OCI-LY3 (cell line): ENCODE results near the gene SMYD1.

Experiments
- H2AFZ ChIP-seq: fragments of 200-600, 300-600 bp; shearing (Covaris generic); 2 replicates; pipeline ENCODE4 v1.6.0; 2014; ENCODE audit warnings: antibody characterized with exemption, low read depth, low read length
- H3K27ac ChIP-seq: fragments of 200-600, 300-600 bp; sonication (generic); 2 replicates; pipeline ENCODE4 v1.5.1; 2014; ENCODE audit warnings: mild to moderate bottlenecking, low read length, moderate library complexity, mixed read lengths
- H3K27me3 ChIP-seq: fragments of 200-600, 300-600 bp; sonication (generic); 2 replicates; pipeline ENCODE4 v1.6.1; 2014; ENCODE audit warnings: low read depth, low read length, mixed read lengths
- H3K36me3 ChIP-seq: fragments of 200-600, 300-600 bp; sonication (generic); replicated peaks from 2 replicates; pipeline ENCODE3; 2014; ENCODE audit warnings: low read depth, low read length, mixed read lengths
- H3K4me1 ChIP-seq: fragments of 300-600, 200-600 bp; sonication (generic); 2 replicates; pipeline ENCODE4 v1.6.1; 2014; ENCODE audit warnings: low read length, mixed read lengths
- H3K4me2 ChIP-seq: fragments of 200-600, 300-600 bp; sonication (generic); 2 replicates; pipeline ENCODE4 v1.6.1; 2014; ENCODE audit warnings: low read length, mixed read lengths
- H3K4me3 ChIP-seq: fragments of 300-600, 200-600 bp; sonication (generic); 2 replicates; pipeline ENCODE4 v1.5.1; 2014; ENCODE audit warnings: antibody characterized with exemption, mild to moderate bottlenecking, low read length, moderate library complexity
- H3K79me2 ChIP-seq: fragments of 300-600, 200-600 bp; shearing (Covaris generic); 2 replicates; pipeline ENCODE4 v1.6.1; 2014; ENCODE audit warnings: mild to moderate bottlenecking, low read length, mixed read lengths
- H3K9ac ChIP-seq: fragments of 300-600, 200-600 bp; shearing (Covaris generic); 2 replicates; pipeline ENCODE4 v1.6.0; 2014; ENCODE audit warnings: mild to moderate bottlenecking, low read length, moderate library complexity
- H3K9me3 ChIP-seq: fragments of 200-600, 300-600 bp; shearing (Covaris generic); 2 replicates; pipeline ENCODE4 v1.6.1; 2014; ENCODE audit warnings: low read length, mixed read lengths; ENCODE audit not compliant: insufficient read depth
- H4K20me1 ChIP-seq: fragments of 200-600, 300-600 bp; sonication (generic); 2 replicates; pipeline ENCODE4 v1.6.1; 2016; ENCODE audit warnings: low read length, mixed read lengths; ENCODE audit not compliant: insufficient read depth
- CTCF ChIP-seq: fragments of 200-600, 300-600 bp; sonication (generic); IDR thresholded peaks from 2 replicates; pipeline ENCODE4 v1.5.1; 2014; ENCODE audit warnings: antibody characterized with exemption, low read length, low read depth
- EZH2phosphoT487 ChIP-seq: fragments of 200-600 bp; shearing (Covaris generic); IDR thresholded peaks from 2 replicates; pipeline ENCODE4 v1.6.1; 2018; ENCODE audit warnings: antibody characterized with exemption, mixed run types, low read depth

Gene SMYD1

GRCh38 chr2:88048541-88048940 lies 19.1 kb upstream of the SMYD1 start:
- no peak for TF ChIP-seq EZH2phosphoT487
- H2AFZ ChIP-seq, result no peak overlapping the region
- H3K4me3 ChIP-seq, result no peak overlapping the region
- no peaks in the 10 kb centered on the region for H3K4me1 ChIP-seq
- no peaks in the 10 kb centered on the region for H4K20me1 ChIP-seq
- no peak overlapping the region for H3K27ac ChIP-seq
- no peak overlapping the region for H3K4me2 ChIP-seq
- no peaks in the 10 kb centered on the region for H3K27me3 ChIP-seq
- H3K9me3 ChIP-seq, result no peaks in the 10 kb centered on the region
- peaks cover 6% of the 10 kb centered on the region; the same call in 1 of the 2 replicates for H3K79me2 ChIP-seq
- peaks cover 17% of the 10 kb centered on the region for H3K36me3 ChIP-seq
- H3K9ac ChIP-seq, result no peak overlapping the region

DNA sequence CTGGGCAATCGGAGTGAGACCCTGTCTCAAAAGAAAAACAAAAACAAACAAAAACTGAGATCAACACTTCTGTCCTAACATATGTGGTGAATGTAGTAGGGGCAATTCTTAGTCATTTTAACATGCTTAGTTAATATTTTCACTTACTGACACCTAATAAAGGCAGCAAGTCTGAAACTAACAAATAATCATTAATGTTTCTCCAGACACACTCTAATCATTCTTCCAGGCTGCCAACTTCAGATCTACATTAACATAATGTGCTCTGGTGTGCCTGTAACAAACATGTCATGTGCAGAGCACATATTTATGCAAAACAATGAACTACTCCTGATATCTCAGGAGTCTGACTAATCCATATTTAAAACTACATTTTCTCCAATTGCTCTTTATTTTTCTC lies 18.0 kb upstream of the SMYD1 start:
- Histone ChIP-seq H3K27ac (no peak overlapping the region), H4K20me1 (no peaks in the 10 kb centered on the region), H3K4me3 (no peak overlapping the region), H3K4me1 (peaks cover 8% of the 10 kb centered on the region), H3K9me3 (no peaks in the 10 kb centered on the region), H3K9ac (no peak overlapping the region), H3K4me2 (no peak overlapping the region), H3K36me3 (peaks cover 19% of the 10 kb centered on the region), H2AFZ (no peak overlapping the region), H3K27me3 (no peaks in the 10 kb centered on the region), H3K79me2 (peaks cover 17% of the 10 kb centered on the region)
- no peak for TF ChIP-seq CTCF
- no peak for TF ChIP-seq EZH2phosphoT487

GRCh38 chr2:88051792-88052191 lies 15.8 kb upstream of the SMYD1 start:
- Histone ChIP-seq H3K27ac (no peak overlapping the region), H3K36me3 (peaks cover 19% of the 10 kb centered on the region), H3K9me3 (no peaks in the 10 kb centered on the region), H3K4me1 (peaks cover 18% of the 10 kb centered on the region), H3K27me3 (no peaks in the 10 kb centered on the region), H3K4me2 (no peak overlapping the region), H2AFZ (no peak overlapping the region), H3K4me3 (no peak overlapping the region), H3K79me2 (peaks cover 27% of the 10 kb centered on the region), H4K20me1 (no peaks in the 10 kb centered on the region), H3K9ac (no peak overlapping the region)
- TF ChIP-seq CTCF, result no peak
- TF ChIP-seq EZH2phosphoT487, result no peak

DNA sequence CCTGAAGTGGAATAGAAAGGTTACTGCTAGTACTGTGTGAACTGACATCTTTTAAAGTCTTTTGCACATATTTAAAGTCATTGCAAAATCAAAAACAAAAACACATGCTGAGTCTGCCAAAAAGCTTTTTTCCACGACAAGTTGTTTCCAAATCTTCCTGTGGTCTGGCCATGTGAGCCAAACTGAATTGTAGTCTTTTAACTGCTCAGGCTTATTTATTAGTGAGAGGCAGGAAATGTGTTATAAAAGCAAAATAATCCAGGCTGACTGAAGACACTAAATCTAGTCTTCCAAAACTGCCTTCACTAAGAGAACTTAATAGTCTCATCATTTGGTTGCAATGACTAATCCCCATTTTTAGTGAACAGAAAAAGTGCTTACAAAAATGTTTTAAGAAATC lies 14.3 kb upstream of the SMYD1 start:
- H3K4me2 ChIP-seq, result no peak overlapping the region
- no peaks in the 10 kb centered on the region for H3K27me3 ChIP-seq
- H3K4me1 ChIP-seq, result peaks cover 24% of the 10 kb centered on the region
- no peaks in the 10 kb centered on the region for H4K20me1 ChIP-seq
- H3K36me3 ChIP-seq, result peaks cover 19% of the 10 kb centered on the region
- no peak overlapping the region for H3K27ac ChIP-seq
- H3K9ac ChIP-seq, result no peak overlapping the region
- no peak for TF ChIP-seq CTCF
- TF ChIP-seq EZH2phosphoT487, result no peak
- peaks cover 27% of the 10 kb centered on the region for H3K79me2 ChIP-seq
- no peaks in the 10 kb centered on the region for H3K9me3 ChIP-seq
- no peak overlapping the region for H2AFZ ChIP-seq
- H3K4me3 ChIP-seq, result no peak overlapping the region
